Lower lobe of right lung (tissue), 2 donors: Measurements from ENCODE around the gene NDUFB6. TPM values are rescaled to one million over a fixed set of nuclear protein-coding genes. Genes with fewer than 3 reads are reported as not detected.

Experiments used
- ATAC-seq, 2 donors: fragments of 200-7000 bp; cut with Tn5 transposase; one replicate each; pipeline ENCODE4 v1.9.1; 2020 to 2022; ENCODE audit warnings: mild to moderate bottlenecking in 2 of 2, moderate library complexity in 2 of 2
- DNase-seq: peaks from one replicate; pipeline ENCODE4 v3.0.0-alpha.2; 2020
- H3K27ac ChIP-seq: fragments of 200-600 bp; one replicate; pipeline ENCODE4 v1.8.0; 2022
- H3K27me3 ChIP-seq: fragments of 200-600 bp; one replicate; pipeline ENCODE4 v1.8.0; 2022; ENCODE audit warnings: low read depth
- H3K36me3 ChIP-seq: fragments of 200-600 bp; one replicate; pipeline ENCODE4 v1.8.0; 2022; ENCODE audit warnings: mild to moderate bottlenecking
- H3K4me1 ChIP-seq: fragments of 200-600 bp; one replicate; pipeline ENCODE4 v1.8.0; 2022
- H3K4me3 ChIP-seq: fragments of 200-600 bp; one replicate; pipeline ENCODE4 v1.8.0; 2022; ENCODE audit warnings: mild to moderate bottlenecking
- H3K9me3 ChIP-seq: fragments of 200-600 bp; one replicate; pipeline ENCODE4 v1.8.0; 2022
- intact Hi-C: fragments of 100-400 bp; cut with DNase I; formaldehyde crosslinking; loops from one replicate; pipeline ENCODE4 v1.11.0; 2022
- total RNA-seq: library from RNA; stranded (reverse); fragmentation: NEBNext Ultra II Directional; extraction: Animal tissue kit (Norgen Biotek cat#: 25700); gene quantifications from one replicate; pipeline ENCODE4 v1.2.1, GENCODE V29; 2021
- TF ChIP-seq, protein P1 (sequence below): fragments of 200-600 bp; IDR thresholded peaks from one replicate; pipeline ENCODE4 v1.8.0; 2022; ENCODE audit warnings: antibody characterized with exemption, mild to moderate bottlenecking
- donor health status: DM: no; HTN: yes; CAD: no; lungs with severe emphysema.

The NDUFB6 gene
- total RNA-seq, 1 donor from 2014 or later: 39.0 TPM

DNA sequence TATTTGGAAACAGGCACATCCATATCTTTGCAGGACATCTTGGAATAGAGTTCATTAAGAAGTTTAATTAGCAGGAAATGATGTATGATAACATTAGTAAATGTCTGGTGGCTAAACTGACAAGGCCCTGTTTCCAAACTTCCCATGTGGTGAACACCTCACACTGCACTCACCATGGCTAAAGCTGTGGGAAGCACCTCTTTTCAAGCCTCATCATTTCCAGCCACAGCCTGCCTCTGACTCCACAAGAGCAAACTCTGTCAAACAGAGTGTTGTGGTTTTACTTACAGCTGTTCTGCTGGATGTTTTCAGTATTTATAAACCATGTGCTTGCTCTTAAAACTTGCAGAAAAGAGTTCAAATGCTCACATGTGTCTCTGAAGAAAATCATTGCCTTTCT lies 14.9 kb upstream of the NDUFB6 start:
- peak in 1 of 2 donors; percentile 41 for ATAC-seq
- Histone ChIP-seq H3K36me3 (no peaks in the 10 kb centered on the region), H3K27ac (no peak overlapping the region), H3K9me3 (no peaks in the 10 kb centered on the region), H3K4me1 (no peaks in the 10 kb centered on the region), H3K27me3 (peaks cover 5% of the 10 kb centered on the region), H3K4me3 (no peak overlapping the region)
- TF ChIP-seq, protein P1, sequence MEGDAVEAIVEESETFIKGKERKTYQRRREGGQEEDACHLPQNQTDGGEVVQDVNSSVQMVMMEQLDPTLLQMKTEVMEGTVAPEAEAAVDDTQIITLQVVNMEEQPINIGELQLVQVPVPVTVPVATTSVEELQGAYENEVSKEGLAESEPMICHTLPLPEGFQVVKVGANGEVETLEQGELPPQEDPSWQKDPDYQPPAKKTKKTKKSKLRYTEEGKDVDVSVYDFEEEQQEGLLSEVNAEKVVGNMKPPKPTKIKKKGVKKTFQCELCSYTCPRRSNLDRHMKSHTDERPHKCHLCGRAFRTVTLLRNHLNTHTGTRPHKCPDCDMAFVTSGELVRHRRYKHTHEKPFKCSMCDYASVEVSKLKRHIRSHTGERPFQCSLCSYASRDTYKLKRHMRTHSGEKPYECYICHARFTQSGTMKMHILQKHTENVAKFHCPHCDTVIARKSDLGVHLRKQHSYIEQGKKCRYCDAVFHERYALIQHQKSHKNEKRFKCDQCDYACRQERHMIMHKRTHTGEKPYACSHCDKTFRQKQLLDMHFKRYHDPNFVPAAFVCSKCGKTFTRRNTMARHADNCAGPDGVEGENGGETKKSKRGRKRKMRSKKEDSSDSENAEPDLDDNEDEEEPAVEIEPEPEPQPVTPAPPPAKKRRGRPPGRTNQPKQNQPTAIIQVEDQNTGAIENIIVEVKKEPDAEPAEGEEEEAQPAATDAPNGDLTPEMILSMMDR: no peak
- DNase-seq: no peak
- intact Hi-C loops: no loop called here

DNA sequence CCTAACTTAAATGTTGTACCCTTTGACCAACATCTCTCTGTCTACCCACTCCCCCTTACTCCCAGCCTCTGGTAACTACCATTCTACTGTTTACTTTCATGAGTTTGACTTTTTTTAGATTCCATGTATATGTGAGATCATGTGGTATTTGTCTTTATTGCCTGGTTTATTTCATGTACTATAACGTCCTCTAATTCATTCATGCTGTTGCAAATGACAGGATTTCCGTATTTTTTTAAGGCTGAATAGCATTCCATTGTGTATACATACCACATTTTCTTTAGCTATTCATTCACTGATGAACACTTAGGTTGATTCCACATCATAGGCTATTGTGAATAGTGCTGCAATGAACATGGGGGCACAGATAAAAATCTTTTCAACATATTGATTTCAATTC lies 11.8 kb upstream of the NDUFB6 start:
- Histone ChIP-seq H3K36me3 (no peaks in the 10 kb centered on the region), H3K4me3 (no peak overlapping the region), H3K27ac (no peak overlapping the region), H3K4me1 (no peaks in the 10 kb centered on the region), H3K27me3 (peaks cover 5% of the 10 kb centered on the region), H3K9me3 (no peaks in the 10 kb centered on the region)
- no peak for ATAC-seq
- TF ChIP-seq, protein P1: no peak
- intact Hi-C loops: no loop called here
- DNase-seq: no peak

DNA sequence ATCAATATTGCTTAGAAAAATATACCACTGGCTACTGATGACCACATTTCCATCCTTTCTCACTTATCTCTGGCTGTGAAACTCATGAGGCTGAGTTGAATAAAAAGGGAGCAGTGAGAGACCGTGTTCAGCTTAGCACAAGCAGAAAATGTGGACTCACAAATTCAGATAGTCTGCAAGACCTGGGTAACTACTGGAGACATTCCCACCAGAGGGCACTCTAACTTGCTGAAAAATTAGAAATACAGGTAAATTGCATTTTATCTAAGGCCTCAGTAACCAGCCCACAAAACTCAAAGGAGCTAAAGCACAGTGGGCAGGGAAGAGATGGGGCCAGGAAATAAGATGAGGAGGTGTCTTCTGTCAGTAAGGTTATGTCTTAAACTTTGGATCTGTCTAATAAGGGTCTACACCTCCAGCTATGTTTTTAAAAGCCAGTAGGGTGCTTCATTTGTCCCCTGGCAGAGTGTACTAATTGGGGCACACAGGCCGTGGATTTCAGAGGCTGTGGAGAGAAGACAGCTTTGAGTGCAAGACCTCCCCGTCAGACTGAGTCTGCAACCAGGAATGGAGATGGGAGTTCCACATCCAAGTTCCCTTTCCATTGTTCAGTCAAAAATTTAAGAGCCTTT lies 8.7 kb upstream of the NDUFB6 start:
- Histone ChIP-seq H3K9me3 (no peaks in the 10 kb centered on the region), H3K4me1 (no peaks in the 10 kb centered on the region), H3K27ac (no peak overlapping the region), H3K36me3 (no peaks in the 10 kb centered on the region), H3K4me3 (no peak overlapping the region), H3K27me3 (peaks cover 5% of the 10 kb centered on the region)
- intact Hi-C loops: no loop called here
- ATAC-seq (peak in 1 of 2 donors; percentile 46), DNase-seq (no peak)
- TF ChIP-seq, protein P1: peak; percentile 39

DNA sequence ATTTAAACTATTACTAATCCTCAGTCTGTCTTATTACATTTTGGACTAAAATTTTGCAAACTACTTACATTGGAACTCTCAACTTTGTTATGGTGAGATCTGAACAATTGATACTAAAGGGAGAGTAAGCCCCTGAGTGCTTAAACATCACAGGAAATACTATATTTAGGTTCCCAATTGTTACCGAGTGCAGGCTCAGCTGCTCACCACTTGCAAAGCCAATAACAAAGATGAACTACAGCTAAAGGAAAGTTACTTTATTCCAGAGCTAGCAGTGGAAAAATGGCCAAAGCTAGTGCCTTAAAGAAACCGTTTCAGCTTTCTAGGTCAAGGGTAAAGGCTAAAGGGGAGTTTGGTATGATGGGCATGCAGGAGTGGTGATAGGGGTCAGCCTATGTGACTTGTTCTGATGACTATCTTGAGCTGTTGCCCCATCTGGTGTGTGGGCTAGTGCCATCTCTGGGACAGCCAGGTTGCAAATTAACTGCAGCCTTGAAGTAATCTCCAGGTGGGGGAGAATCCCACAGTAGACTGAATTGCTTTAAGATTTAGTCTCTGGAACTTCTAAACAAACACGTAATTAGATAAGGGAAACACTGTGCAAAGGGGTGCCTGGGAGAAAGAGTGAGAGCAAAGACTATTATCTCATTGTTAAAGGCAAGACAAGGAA lies 7.8 kb upstream of the NDUFB6 start:
- H3K9me3 ChIP-seq: no peaks in the 10 kb centered on the region
- no peaks in the 10 kb centered on the region for H3K36me3 ChIP-seq
- peaks cover 5% of the 10 kb centered on the region for H3K27me3 ChIP-seq
- H3K27ac ChIP-seq: no peak overlapping the region
- intact Hi-C loops: no loop called here
- TF ChIP-seq, protein P1: no peak
- no peaks in the 10 kb centered on the region for H3K4me1 ChIP-seq
- H3K4me3 ChIP-seq: no peak overlapping the region
- no peak for DNase-seq
- no peak for ATAC-seq

DNA sequence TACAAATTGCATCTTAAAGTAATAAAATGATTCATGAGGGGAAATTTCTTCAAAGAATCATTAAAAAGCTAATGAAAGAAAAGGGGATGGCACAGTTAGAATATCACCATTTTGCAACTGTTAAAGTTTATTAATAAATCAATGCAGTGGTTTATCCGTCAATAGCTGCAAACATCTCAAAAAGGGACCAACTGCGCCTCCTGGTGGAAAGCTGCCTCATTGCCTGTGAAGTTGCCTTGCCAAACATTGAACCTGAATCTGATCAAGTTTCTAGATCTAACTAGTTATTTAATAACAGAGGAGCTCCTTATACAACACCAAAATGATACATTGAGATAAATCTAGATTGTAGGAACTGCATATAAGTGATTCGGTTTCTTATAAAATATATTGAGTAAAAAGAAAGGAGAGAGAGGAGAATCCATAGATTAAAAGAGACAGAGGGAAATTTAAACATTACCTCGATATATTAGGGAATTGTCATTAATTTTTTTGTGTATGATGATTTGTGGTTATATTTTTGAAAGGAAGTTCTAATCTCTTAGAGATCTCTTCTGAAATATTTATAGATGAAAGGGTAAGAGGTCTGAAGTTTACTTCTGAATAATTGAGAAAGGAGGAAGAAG lies 6.9 kb upstream of the NDUFB6 start:
- TF ChIP-seq, protein P1: peak; percentile 91
- no peaks in the 10 kb centered on the region for H3K4me1 ChIP-seq
- H3K27me3 ChIP-seq: peaks cover 2% of the 10 kb centered on the region
- no peaks in the 10 kb centered on the region for H3K36me3 ChIP-seq
- H3K9me3 ChIP-seq: no peaks in the 10 kb centered on the region
- H3K27ac ChIP-seq: no peak overlapping the region
- DNase-seq: peak; percentile 66
- no peak overlapping the region for H3K4me3 ChIP-seq
- peak in 1 of 2 donors; percentile 57 for ATAC-seq
- intact Hi-C loops: loop anchor here (2.0 kb wide), 1 partner anchor 201 kb away; no protein-coding TSS in a partner anchor
